H7 (cell line): Measurements from ENCODE around the gene AGPAT1. TPM values are rescaled to one million over a fixed set of nuclear protein-coding genes. Genes with fewer than 3 reads are reported as not detected.
A peak's percentile ranks its signal among the peaks of the same experiment; 100 is the strongest.

Source experiments
- DNase-seq: peaks from one replicate; pipeline ENCODE4 v3.0.0; 2012
- H3K27me3 ChIP-seq: 2 replicates; pipeline ENCODE4 v1.6.0; 2011; ENCODE audit warnings: mild to moderate bottlenecking, low read length; ENCODE audit not compliant: control insufficient read depth, insufficient read depth
- H3K36me3 ChIP-seq: replicated peaks from 2 replicates; pipeline ENCODE4 v1.5.1; 2011; ENCODE audit warnings: low read length; ENCODE audit not compliant: control insufficient read depth, insufficient read depth
- H3K4me3 ChIP-seq: 2 replicates; pipeline ENCODE4 v1.5.1; 2011; ENCODE audit warnings: low read depth, mild to moderate bottlenecking, control low read depth, low read length, moderate library complexity; ENCODE audit not compliant: insufficient read depth
- total RNA-seq: library from RNA; depleted of rRNA; stranded (reverse); fragments of >200 nt; shearing (Covaris generic); gene quantifications from 2 replicates; pipeline ENCODE4 v1.2.3, GENCODE V29; 2014

AGPAT1 gene
- total RNA-seq, 1 experiment from 2014 or later, result 113 TPM

DNA sequence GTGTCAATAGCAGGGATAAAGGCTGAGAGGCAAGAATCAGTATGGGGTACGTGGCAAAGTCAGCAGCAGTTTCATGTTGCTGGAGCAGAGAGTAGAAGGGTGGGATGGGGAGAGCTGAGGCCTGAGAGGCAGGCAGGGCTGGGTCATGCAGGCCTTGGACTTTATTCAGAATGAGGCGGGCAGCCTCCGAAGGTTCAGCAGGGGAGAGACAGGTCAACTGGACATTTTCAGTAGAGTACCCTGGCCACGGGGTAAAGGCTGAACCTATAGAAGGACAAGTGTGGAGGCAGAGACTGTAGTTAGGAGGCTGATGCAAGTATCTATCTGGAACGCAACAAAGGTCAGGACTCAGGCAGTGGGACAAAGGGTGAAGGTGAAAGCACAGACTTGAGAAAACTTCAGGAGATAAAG, 34.3 kb upstream of the AGPAT1 start:
- DNase-seq, result no peak
- no peaks in the 10 kb centered on the region for H3K36me3 ChIP-seq
- no peaks in the 10 kb centered on the region; the same call in 1 of the 2 replicates for H3K27me3 ChIP-seq
- H3K4me3 ChIP-seq, result no peak overlapping the region

DNA sequence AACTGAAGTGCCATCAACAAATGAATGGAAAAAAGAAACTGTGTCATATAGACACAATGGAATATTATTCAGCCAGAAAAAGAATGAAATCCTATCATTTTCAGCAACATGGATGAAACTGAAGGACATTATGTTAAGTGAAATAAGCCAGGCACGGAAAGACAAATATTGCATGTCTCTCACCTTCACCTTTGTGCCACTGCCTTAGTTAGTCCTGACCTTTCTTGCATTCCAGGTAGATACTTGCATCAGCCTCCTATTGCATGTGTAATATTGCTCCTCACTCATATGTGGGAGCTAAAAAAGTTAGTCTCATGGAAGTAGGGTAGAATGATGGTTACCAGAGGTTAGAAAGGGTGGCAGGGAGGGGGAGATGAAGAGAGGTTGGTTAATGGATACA, 33.1 kb upstream of the AGPAT1 start:
- Histone ChIP-seq H3K27me3 (0 out of 2 replicates have a peak, but pooled peaks cover 2% of the 10 kb centered on the region), H3K36me3 (no peaks in the 10 kb centered on the region), H3K4me3 (no peak overlapping the region)
- no peak for DNase-seq

DNA sequence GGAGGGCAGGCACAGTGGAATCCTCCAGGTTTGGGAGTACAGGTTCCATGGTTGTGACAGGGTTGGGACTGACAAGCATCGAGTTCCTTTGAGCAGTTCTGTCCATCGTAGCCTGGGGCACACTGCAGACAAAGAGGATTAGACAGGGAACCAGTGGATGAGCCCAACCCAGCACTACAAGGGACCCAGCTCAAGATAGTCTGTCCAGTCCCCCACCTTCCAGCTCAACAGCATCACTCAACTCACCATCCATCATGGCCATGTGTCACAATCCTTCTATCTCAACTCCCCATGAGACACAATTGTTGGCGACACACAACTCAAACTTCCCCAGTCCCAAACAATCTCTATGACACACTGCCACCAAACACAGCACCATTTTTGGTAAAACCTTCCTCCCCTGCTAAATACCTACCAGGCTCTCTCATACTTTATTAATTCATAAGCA, 28.4 kb upstream of the AGPAT1 start:
- Histone ChIP-seq H3K36me3 (no peaks in the 10 kb centered on the region), H3K4me3 (no peak overlapping the region), H3K27me3 (peaks cover 2% of the 10 kb centered on the region; the same call in 1 of the 2 replicates)
- no peak for DNase-seq

DNA sequence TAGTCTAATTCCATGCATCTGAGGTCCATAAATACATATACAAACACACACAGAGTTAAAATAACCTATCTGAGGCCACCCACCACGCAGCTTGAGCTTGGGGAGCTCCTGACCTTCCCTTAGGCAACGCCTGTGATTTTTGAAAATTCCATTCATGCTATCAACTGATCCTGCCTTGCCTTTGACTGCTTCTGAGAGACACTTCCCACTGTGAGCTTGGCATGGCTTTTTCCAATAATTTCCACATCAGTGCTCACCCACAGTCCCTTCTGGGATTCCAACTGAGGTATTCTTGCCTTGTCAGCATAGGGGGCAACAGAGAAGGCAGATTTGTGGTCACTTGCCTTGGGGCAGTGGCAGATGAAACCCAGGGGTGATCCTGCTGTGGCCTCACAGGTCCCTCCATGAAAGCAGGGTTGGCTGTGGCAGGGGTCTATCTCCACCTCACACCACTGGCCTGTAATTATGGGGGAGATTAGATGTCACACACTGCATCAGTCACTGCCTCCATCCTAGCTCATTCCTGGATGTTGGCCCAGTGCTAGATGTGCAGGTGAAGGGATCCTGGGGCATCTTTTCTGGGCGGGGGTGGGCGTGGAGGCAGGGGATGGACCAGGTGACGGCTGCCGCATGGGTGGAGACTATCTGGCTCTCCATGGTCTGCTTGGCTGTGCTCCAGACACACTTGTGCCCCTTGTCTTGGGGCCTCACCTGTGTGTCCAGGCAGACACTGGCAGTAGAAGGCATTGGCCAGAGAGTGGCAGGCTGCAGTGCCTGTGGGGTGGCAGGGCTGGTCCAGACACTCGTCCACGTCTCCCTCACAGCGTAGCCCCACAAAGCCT, 27.8 kb upstream of the AGPAT1 start:
- Histone ChIP-seq H3K27me3 (peaks cover 2% of the 10 kb centered on the region; the same call in 1 of the 2 replicates), H3K4me3 (no peak overlapping the region), H3K36me3 (no peaks in the 10 kb centered on the region)
- DNase-seq, result no peak

DNA sequence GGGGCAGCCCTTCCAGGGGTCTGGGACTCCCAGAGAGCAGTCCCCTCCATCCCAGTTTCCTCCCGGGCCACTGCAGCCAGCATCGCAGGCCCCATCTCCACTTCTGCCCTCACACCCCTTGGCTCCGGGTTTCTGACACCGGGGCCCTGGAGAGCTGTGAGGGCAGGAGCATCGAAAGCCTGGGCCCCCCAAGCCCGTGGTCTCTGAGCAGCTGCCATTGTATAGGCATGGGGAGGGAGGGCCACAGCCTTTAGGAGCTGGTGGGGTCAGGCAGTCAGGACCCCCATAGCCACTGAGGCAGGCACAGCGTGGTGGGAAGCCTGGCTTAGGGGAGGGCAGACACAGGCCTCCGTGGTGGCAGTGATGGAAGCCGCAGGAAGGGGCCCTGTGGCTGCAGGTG, 26.3 kb upstream of the AGPAT1 start:
- peaks cover 2% of the 10 kb centered on the region; the same call in 1 of the 2 replicates for H3K27me3 ChIP-seq
- no peak overlapping the region for H3K4me3 ChIP-seq
- DNase-seq, result no peak
- H3K36me3 ChIP-seq, result no peaks in the 10 kb centered on the region

DNA sequence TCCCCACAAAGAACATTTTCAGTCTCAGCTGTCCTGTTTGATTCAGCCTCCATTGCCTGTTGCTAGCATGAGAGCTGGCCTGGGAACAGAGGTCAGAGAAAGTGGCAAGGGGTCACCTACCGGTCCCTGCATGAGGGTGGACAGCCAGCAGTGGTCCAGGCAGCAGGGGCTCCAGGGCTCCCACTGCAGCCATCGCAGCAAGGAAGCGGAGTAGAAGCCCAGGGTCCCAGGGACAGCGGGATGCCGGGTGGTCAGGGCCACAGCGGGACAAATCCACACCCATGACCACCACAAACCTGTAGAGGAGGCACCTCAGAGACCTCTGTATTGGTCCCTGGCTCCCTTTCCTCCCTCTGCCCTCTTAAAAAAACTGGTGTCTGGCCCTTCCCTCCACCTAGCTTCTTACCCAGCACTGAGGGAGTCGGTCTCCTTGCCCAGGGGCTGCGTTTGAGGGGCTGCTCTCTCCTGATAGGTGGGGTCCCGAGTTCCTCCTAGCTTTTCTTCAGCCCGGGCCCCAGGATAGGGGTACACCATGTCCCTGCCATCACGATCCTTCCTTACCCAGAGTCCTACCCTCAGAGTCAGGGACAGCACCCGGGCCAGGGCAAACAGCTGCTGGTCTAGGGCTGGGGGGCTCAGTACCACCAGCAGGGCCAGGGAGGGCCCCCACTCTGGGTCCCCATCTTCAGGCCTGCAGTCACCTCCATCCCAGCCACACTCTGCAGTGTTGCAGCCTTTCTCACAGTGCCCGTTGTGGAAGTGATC, 25.0 kb upstream of the AGPAT1 start:
- no peak for DNase-seq
- no peaks in the 10 kb centered on the region for H3K36me3 ChIP-seq
- no peak overlapping the region for H3K4me3 ChIP-seq
- H3K27me3 ChIP-seq, result peaks cover 2% of the 10 kb centered on the region; the same call in 1 of the 2 replicates

DNA sequence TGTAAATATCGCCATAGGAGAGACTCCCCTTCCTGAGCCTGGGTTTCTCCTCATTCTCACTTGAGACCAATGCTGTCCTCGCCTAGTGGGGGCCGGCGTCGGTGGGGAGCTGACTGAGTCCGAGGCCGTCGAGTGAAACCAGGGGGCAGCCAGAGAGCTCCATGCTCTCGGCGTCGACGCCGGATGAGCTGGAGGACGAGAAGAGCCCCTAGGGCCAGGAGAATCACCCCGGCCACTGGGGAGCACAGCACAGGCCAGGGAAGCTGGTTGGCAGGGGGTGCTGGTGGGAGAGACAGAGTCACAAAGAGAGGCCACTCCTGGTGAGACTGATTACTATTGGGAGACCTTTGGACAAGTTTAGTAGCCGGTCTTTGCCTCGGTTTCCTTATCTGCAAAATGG, 23.0 kb upstream of the AGPAT1 start:
- no peak for DNase-seq
- Histone ChIP-seq H3K27me3 (no peaks in the 10 kb centered on the region; the same call in 1 of the 2 replicates), H3K36me3 (no peaks in the 10 kb centered on the region), H3K4me3 (no peak overlapping the region)

DNA sequence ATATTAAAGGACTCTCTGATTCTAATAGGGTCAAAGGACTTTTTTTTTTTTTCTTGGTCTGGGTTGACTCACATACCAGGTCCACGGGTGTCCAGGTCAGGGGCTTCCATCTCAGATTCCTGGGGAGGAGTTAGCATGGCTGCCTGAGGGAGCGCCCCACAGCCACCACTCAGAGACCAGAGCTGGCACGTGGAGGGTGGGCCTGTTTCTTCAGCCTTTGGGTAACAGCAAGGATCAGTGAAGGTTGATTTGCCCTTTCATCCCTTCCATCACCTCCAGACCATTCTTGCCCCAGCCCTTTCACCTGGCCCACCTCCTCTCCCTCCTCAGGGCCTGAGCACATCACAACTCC, 22.4 kb upstream of the AGPAT1 start:
- Histone ChIP-seq H3K4me3 (no peak overlapping the region), H3K36me3 (no peaks in the 10 kb centered on the region), H3K27me3 (no peaks in the 10 kb centered on the region; the same call in 1 of the 2 replicates)
- no peak for DNase-seq

DNA sequence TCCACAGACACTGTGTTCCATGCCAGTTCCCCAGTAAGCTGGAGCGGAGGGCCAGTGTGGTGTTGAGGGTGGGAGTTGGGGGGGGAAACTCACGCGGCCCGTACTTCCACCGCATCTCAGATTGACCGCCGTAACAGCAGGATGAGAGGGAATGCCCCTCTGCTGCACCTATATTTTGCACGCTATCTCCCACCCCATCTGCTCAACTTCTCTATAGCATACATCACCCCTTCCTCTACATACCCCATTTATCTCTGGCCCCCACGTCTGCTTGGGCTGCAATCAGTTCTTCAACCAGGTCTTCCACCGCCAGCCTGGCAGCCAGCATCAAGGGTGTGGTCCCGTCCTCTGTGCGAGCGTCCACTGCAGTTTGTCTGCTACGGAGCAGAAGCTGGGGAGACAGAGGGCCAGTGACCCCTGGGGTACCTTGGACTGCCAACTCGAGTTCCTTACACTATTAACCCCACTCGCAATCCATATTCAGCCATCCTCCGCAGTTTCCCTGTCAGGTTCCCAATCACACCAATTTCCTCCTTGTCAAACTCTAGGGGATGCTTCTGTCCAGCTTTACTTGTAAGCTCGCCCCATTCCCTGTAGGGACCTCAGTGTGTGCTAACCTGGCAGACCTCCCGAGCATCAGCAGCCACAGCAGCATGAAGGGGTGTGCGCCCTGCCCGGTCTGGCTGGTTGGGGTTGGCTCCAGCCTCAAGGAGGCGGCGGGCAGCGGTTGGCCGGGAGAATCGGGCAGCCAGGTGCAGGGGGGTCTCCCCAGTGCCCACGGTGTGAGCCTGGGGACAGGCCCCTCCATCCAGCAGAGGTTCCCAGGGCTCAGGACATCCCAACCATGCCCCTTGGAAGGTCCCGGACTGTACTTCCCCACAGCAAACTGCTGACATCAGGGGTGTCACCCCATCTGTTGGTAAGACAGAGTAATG, 21.1 kb upstream of the AGPAT1 start:
- Histone ChIP-seq H3K27me3 (no peaks in the 10 kb centered on the region; the same call in 1 of the 2 replicates), H3K4me3 (peak overlapping the region; percentile 92), H3K36me3 (no peaks in the 10 kb centered on the region)
- DNase-seq, result peak; percentile 56

DNA sequence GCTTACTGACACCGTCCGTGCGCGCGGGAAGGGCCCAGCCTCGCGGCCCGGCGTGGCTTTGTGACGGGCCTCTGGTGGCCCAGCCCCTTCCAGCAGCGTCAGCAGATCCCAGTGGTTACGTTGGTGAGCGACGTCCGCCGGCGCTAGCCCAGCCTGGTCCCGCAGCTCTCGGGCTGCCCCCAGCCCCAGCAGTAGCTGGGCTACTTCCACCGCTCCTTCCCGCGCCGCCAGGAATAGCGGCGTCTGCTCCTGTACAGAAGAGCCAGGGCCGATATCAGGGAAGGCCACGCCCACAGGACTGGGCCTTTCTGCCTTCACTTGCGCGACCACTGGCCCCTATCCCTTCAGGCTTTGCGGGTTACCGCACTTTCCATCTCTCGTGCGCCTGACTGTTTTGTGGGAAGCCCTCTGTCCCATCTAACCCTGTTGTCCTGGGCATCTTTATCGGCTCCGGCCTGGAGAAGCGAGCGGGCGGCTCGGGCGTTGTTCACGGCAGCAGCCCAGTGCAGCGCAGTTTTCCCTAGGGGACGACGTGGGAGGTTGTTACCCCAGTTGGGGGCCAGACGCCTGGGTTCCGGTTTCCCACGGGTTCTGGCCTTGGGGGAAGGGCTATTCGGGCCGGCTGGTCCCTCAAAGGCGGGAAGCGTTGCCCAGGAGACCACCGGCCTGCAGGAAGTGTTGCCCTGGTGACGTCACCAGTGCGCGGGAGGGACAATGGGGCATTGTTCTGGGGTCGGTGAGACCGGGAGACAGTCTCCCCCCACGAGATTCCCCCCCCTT, 20.2 kb upstream of the AGPAT1 start:
- Histone ChIP-seq H3K36me3 (no peaks in the 10 kb centered on the region), H3K27me3 (no peaks in the 10 kb centered on the region), H3K4me3 (peak overlapping the region; percentile 92)
- peak; percentile 90 for DNase-seq

DNA sequence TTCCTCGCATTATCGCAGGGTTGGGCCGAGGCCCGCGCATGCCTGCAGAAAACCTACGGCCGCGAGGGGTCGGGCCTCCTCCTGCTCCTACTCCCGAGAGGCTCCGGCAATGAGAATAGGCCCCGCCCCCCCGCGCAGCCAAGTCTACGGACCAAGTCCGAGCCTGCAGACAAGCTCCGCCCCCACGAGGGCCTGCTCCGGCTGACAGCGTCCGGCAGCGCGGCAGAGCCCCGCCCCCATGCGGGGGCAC, 19.7 kb upstream of the AGPAT1 start:
- peak overlapping the region; percentile 92 for H3K4me3 ChIP-seq
- DNase-seq, result peak; percentile 98

DNA sequence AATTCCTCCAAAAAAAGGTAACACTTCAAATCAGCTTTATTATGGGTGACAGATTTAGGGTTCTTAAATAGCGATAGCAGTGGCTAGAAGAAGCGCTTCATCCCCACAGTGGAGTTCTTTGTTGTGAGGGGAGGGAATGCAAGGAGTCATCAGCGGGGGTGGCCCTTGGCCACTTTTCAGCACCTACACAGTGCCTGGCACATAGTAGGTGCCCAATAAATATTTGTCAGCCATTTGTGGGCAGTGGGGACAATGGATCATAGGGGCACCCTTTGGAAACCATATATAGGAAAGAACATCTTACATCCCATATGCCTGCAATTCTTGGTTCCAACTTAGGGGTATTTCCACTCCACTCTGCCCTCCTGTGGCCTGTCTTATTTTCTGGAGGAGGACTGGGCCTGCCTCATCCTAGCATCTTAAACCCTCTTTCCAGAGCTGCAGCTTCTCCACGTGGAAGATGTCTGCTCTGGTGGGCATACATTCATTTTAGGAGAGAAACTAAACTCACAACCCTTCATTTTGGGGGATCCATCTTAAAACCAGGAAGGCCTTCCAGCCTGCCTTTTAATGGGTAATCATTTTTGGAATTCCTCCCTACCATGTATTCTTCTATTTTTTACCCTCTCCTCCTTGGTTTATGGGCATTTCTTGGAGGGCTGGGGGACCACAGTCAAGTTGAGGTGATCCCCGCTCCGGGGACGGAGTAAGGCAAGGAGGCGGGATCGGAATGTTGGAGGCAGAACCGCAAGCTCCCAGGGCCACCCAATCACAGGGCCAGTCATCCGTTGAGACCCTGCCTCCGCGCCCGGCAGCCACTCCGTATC, 19.2 kb upstream of the AGPAT1 start:
- Histone ChIP-seq H3K27me3 (no peaks in the 10 kb centered on the region), H3K4me3 (peak overlapping the region; percentile 49), H3K36me3 (no peaks in the 10 kb centered on the region)
- no peak for DNase-seq

More for the DNA sequence above, 19.7 kb upstream of the AGPAT1 start:
- Histone ChIP-seq H3K36me3 (no peaks in the 10 kb centered on the region), H3K27me3 (no peaks in the 10 kb centered on the region)

DNA sequence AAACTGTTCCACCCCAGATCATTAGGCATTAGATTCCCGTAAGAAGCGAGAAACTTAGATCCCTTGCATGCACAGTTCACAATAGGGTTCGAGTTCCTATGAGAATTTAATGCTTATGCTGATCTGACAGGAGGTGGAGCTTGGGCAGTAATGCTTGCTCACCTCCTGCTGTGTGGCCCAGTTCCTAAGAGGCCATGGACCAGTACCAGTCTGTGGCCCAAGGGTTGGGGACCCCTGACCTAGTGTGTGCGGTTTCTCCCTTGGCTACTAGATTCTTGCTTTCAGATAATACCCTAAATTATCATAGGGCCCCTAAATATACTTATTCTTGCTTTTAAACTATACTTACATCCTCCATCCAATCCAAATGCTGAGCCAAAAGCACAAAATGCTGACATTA, 18.5 kb upstream of the AGPAT1 start:
- Histone ChIP-seq H3K27me3 (no peaks in the 10 kb centered on the region), H3K36me3 (no peaks in the 10 kb centered on the region), H3K4me3 (no peak overlapping the region)
- no peak for DNase-seq
